A549 (cell line): Measurements from ENCODE around the gene KCNH6.

Experiments used
- EHF ChIP-seq: fragments of 250-450 bp; sonication (Bioruptor Pico); IDR thresholded peaks from 2 replicates; pipeline ENCODE4 v1.5.0; 2020; ENCODE audit warnings: mild to moderate bottlenecking
- NR3C1 ChIP-seq: fragments of >200 bp; sonication (Bioruptor Twin); formaldehyde crosslinking; IDR thresholded peaks from 3 replicates; pipeline ENCODE4 v1.6.1; 2017
- PBX3 ChIP-seq: IDR thresholded peaks from 2 replicates; pipeline ENCODE4 v1.6.1; 2012
- POLR2A ChIP-seq: IDR thresholded peaks from 2 replicates; pipeline ENCODE4 v1.6.1; 2012; ENCODE audit warnings: mild to moderate bottlenecking, low read length
- REST ChIP-seq: fragments of 200-600 bp; sonication (generic); IDR thresholded peaks from 2 replicates; pipeline ENCODE4 v1.6.1; 2016; ENCODE audit warnings: antibody characterized with exemption, mild to moderate bottlenecking, moderate library complexity
- ZFP36 ChIP-seq: fragments of 450-650 bp; IDR thresholded peaks from 2 replicates; pipeline ENCODE4 v1.6.1; 2014; ENCODE audit warnings: borderline replicate concordance; ENCODE audit not compliant: partially characterized antibody
- TF ChIP-seq, protein P1 (sequence below): fragments of >200 bp; sonication (Bioruptor Twin); formaldehyde crosslinking; IDR thresholded peaks from 3 replicates; pipeline ENCODE4 v1.5.1; 2016

DNA sequence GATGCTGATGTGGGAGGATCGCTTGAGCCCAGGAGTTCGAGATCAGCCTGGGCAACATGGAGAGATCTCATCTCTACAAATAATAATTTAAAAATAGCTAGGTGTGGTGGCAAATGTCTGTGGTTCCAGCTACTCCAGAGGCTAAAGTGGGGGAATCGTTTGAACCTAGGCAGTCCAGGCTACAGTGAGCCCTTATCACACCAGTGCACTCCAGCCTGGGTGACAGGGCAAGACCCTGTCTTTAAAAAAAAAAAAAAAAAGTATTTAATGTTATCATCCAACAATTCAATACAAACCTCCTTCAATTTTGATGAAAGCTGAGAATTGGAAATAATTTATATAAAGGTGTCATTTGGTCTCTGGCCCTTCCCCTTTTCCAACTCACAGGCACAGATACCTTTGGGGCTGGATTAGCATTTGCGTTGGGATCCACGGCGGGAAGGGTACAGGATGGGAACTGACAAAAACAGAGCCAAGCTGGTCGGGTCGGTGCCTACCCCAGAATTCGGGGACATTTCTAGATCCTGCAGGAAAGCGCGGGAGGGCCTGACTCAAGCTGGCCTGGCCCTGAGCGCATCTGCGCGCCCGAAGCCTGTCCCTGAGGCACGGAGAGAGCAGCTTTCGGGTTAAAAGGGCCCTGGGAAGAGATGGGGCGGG is 26.3 kb downstream of the KCNH6 start:
- TF ChIP-seq EHF, result no peak
- no peak for TF ChIP-seq PBX3
- no peak for TF ChIP-seq POLR2A
- TF ChIP-seq NR3C1, result no peak
- no peak for TF ChIP-seq ZFP36
- TF ChIP-seq, protein P1, sequence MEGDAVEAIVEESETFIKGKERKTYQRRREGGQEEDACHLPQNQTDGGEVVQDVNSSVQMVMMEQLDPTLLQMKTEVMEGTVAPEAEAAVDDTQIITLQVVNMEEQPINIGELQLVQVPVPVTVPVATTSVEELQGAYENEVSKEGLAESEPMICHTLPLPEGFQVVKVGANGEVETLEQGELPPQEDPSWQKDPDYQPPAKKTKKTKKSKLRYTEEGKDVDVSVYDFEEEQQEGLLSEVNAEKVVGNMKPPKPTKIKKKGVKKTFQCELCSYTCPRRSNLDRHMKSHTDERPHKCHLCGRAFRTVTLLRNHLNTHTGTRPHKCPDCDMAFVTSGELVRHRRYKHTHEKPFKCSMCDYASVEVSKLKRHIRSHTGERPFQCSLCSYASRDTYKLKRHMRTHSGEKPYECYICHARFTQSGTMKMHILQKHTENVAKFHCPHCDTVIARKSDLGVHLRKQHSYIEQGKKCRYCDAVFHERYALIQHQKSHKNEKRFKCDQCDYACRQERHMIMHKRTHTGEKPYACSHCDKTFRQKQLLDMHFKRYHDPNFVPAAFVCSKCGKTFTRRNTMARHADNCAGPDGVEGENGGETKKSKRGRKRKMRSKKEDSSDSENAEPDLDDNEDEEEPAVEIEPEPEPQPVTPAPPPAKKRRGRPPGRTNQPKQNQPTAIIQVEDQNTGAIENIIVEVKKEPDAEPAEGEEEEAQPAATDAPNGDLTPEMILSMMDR, result no peak
- TF ChIP-seq REST, result no peak
